Stimulated activated CD8-positive, alpha-beta memory T cell treated with anti-CD3 and anti-CD28 coated beads, Interleukin-4, amount 100 ng/mL, for 4 hours (primary cell): ENCODE results near the gene SOD2.
"Not testable (repeated sequence)": the region's sequence is repeated elsewhere in the genome, so short reads cannot be mapped to it uniquely, and the experiment has no call there.

Source experiments
- DNase-seq, 2 donors: peaks; one replicate each; pipeline ENCODE4 v3.0.0-alpha.2; 2020; ENCODE audit warnings: low read depth in 2 of 2, low spot score in 1 of 2

SOD2 gene

GRCh38 chr6:159684013-159684304 lies 9.1 kb downstream of the SOD2 start:
- DNase-seq: no peak

- no peak for DNase-seq
Observed at GRCh38 chr6:159682810-159683209, 10.2 kb downstream of the SOD2 start.

GRCh38 chr6:159682295-159682694 lies 10.7 kb downstream of the SOD2 start:
- DNase-seq: no peak

- no peak for DNase-seq
Observed at GRCh38 chr6:159681191-159681880, 11.7 kb downstream of the SOD2 start.

- DNase-seq: no peak
Observed at GRCh38 chr6:159680104-159680503, 12.9 kb downstream of the SOD2 start.

GRCh38 chr6:159679091-159680077 lies 13.7 kb downstream of the SOD2 start:
- no peak for DNase-seq

- no peak for DNase-seq
Observed at GRCh38 chr6:159678574-159678973, 14.5 kb downstream of the SOD2 start.

GRCh38 chr6:159677506-159678165 lies 15.4 kb downstream of the SOD2 start:
- DNase-seq: no peak

- DNase-seq: no peak
Observed at GRCh38 chr6:159676890-159677505, 16.0 kb downstream of the SOD2 start.

GRCh38 chr6:159676236-159676635 lies 16.8 kb downstream of the SOD2 start:
- DNase-seq: not testable (repeated sequence)

- DNase-seq: no peak
Observed at GRCh38 chr6:159665868-159666635, 27.0 kb downstream of the SOD2 start.

- DNase-seq: not testable (repeated sequence)
Observed at GRCh38 chr6:159663368-159663889, 29.6 kb downstream of the SOD2 start.

GRCh38 chr6:159661977-159662376 lies 31.1 kb downstream of the SOD2 start:
- DNase-seq: not testable (repeated sequence)

- DNase-seq: no peak
Observed at GRCh38 chr6:159655409-159655988, 37.5 kb downstream of the SOD2 start.

GRCh38 chr6:159654483-159655098 lies 38.5 kb downstream of the SOD2 start:
- DNase-seq: no peak

- DNase-seq: no peak
Observed at GRCh38 chr6:159650314-159650713, 42.7 kb downstream of the SOD2 start.

GRCh38 chr6:159649441-159649840 lies 43.6 kb downstream of the SOD2 start:
- DNase-seq: no peak

GRCh38 chr6:159646733-159647132 lies 46.3 kb downstream of the SOD2 start:
- DNase-seq: no peak

GRCh38 chr6:159646116-159646515 lies 46.9 kb downstream of the SOD2 start:
- no peak for DNase-seq

GRCh38 chr6:159645640-159646039 lies 47.4 kb downstream of the SOD2 start:
- DNase-seq: no peak
